GM03348 (cell line): ENCODE measurements around the gene SNX10.

Experiments
- DNase-seq: peaks from one replicate; pipeline ENCODE4 v3.0.0; 2012; ENCODE audit warnings: low spot score

SNX10 gene

GRCh38 chr7:26369593-26369992, 77.9 kb downstream of the SNX10 start:
- peak; percentile 55 for DNase-seq

GRCh38 chr7:26370011-26370410, 78.3 kb downstream of the SNX10 start:
- DNase-seq, result no peak

- no peak for DNase-seq
These were observed 80.6 kb downstream of the SNX10 start for GRCh38 chr7:26372249-26372648.

- no peak for DNase-seq
These were observed 81.0 kb downstream of the SNX10 start for GRCh38 chr7:26372704-26373103.

GRCh38 chr7:26374647-26375373, 83.1 kb downstream of the SNX10 start:
- no peak for DNase-seq

- no peak for DNase-seq
These were observed 84.1 kb downstream of the SNX10 start for GRCh38 chr7:26375726-26376174.

GRCh38 chr7:26376175-26376917, 84.7 kb downstream of the SNX10 start:
- DNase-seq, result no peak

- DNase-seq, result no peak
These were observed 86.4 kb downstream of the SNX10 start for GRCh38 chr7:26378016-26378415.

- DNase-seq, result no peak
These were observed 88.0 kb downstream of the SNX10 start for GRCh38 chr7:26379711-26380110.

- DNase-seq, result no peak
These were observed 90.1 kb downstream of the SNX10 start for GRCh38 chr7:26381476-26382353.

- DNase-seq, result no peak
These were observed 93.6 kb downstream of the SNX10 start for GRCh38 chr7:26385240-26385639.

GRCh38 chr7:26387731-26388130, 96.1 kb downstream of the SNX10 start:
- DNase-seq, result no peak

GRCh38 chr7:26388256-26388655, 96.6 kb downstream of the SNX10 start:
- no peak for DNase-seq

- no peak for DNase-seq
These were observed 98.4 kb downstream of the SNX10 start for GRCh38 chr7:26390016-26390415.

GRCh38 chr7:26393818-26394217, 102.2 kb downstream of the SNX10 start:
- DNase-seq, result no peak

GRCh38 chr7:26397332-26397731, 105.7 kb downstream of the SNX10 start:
- DNase-seq, result no peak

GRCh38 chr7:26397796-26398426, 106.2 kb downstream of the SNX10 start:
- no peak for DNase-seq

GRCh38 chr7:26398427-26398755, 106.7 kb downstream of the SNX10 start:
- peak; percentile 88 for DNase-seq

GRCh38 chr7:26398756-26399509, 107.3 kb downstream of the SNX10 start:
- peak; percentile 54 for DNase-seq

GRCh38 chr7:26399736-26400135, 108.1 kb downstream of the SNX10 start:
- no peak for DNase-seq

- no peak for DNase-seq
These were observed 112.0 kb downstream of the SNX10 start for GRCh38 chr7:26403640-26404039.
